GM23248 (cell line): ENCODE measurements around the gene DSTYK.

Experiments
- EZH2 ChIP-seq: fragments of 200-600 bp; sonication (generic); IDR thresholded peaks from 2 replicates; pipeline ENCODE4 v1.6.1; 2018; ENCODE audit warnings: antibody characterized with exemption, mild to moderate bottlenecking; ENCODE audit not compliant: insufficient read depth, poor library complexity, severe bottlenecking
- EZH2phosphoT487 ChIP-seq: fragments of 200-600 bp; sonication (generic); IDR thresholded peaks from 2 replicates; pipeline ENCODE4 v1.6.1; 2018; ENCODE audit warnings: antibody characterized with exemption, moderate library complexity, mild to moderate bottlenecking, low read depth; ENCODE audit not compliant: insufficient read depth

DNA sequence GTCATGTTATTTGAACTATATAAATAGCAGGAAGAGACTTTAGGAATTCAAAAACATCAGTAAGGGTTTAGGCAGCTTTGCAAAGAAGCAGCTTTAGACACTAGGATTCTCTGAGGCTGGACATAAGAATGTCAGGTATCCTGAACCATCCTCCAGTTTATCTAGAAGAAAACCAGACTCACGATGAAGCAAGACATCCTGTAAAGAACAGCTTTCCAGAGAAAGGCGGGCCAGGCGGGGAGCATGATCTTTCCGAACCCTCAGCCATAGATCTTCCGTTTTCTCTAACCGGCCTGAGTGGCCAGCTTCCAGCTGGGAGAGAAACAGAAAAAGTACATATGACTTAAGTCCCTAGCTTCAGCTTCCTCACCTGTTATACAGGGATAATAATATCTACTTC is 50.4 kb downstream of the DSTYK start:
- TF ChIP-seq EZH2 (no peak), EZH2phosphoT487 (no peak)
